Measurements from ENCODE around the gene DIAPH3. TPM values are rescaled to one million over a fixed set of nuclear protein-coding genes. Genes with fewer than 3 reads are reported as not detected.

The DIAPH3 gene
- total RNA-seq, 2 donors from 2014 or later = 0.35 to 1.1 TPM

DNA sequence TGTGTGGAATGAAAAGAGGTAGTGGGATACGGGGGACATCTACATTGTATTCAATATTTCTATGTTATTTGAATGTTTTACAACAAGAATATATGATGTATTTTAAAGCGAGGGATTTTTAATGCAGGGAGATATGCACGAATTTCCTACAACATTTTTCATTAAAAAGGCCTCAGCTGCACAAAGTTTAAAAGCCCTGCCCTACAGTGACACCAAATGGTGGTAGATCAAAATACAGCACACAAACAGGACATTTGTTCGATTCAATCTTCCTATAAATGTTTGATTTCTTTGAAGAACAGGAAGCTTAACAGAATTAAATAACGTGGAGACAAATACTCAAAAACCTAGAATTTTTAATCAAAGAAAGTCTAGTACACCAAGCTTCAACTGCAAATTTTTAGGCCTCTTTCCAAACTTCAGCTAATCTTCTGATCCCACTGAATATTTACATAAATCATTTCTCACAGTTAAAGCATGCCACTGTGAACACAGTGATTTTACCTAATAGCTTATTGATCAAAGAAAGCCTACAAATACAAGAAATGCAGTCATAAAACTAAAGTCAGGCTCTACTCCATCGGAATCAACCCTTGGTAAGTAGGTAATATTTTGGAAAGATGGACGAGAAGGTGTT, 257.2 kb downstream of the DIAPH3 start:
- H3K27ac ChIP-seq = no peak overlapping the region
- H3K4me3 ChIP-seq = no peak overlapping the region
- no peak for DNase-seq (ENCODE audit: low spot score)
- TF ChIP-seq CTCF (IDR thresholded peaks at IDR 0.05) = peak in 1 of 2 donors; percentile 62
- H3K9me3 ChIP-seq = no peaks in the 10 kb centered on the region
- no peaks in the 10 kb centered on the region for H3K36me3 ChIP-seq
- no peaks in the 10 kb centered on the region for H3K27me3 ChIP-seq
- no peaks in the 10 kb centered on the region for H3K4me1 ChIP-seq

- no peak for DNase-seq (ENCODE audit: low spot score)
- no peak overlapping the region for H3K27ac ChIP-seq
- H3K36me3 ChIP-seq = no peaks in the 10 kb centered on the region
- no peak overlapping the region for H3K4me3 ChIP-seq
- H3K27me3 ChIP-seq = no peaks in the 10 kb centered on the region
- no peaks in the 10 kb centered on the region for H3K4me1 ChIP-seq
- H3K9me3 ChIP-seq = no peaks in the 10 kb centered on the region
- no peak for TF ChIP-seq CTCF (IDR thresholded peaks at IDR 0.05)
Measured at GRCh38 chr13:59901191-59901590, 262.5 kb downstream of the DIAPH3 start.

GRCh38 chr13:59898066-59898465, 265.7 kb downstream of the DIAPH3 start:
- Histone ChIP-seq H3K9me3 (no peaks in the 10 kb centered on the region), H3K27ac (no peak overlapping the region), H3K4me1 (no peaks in the 10 kb centered on the region)

GRCh38 chr13:59893266-59893665, 270.5 kb downstream of the DIAPH3 start:
- no peaks in the 10 kb centered on the region for H3K36me3 ChIP-seq
- DNase-seq (ENCODE audit: low spot score) = no peak
- H3K27ac ChIP-seq = no peak overlapping the region
- TF ChIP-seq CTCF (IDR thresholded peaks at IDR 0.05) = no peak
- no peaks in the 10 kb centered on the region for H3K27me3 ChIP-seq
- H3K4me1 ChIP-seq = no peaks in the 10 kb centered on the region
- no peak overlapping the region for H3K4me3 ChIP-seq
- H3K9me3 ChIP-seq = no peaks in the 10 kb centered on the region

More at GRCh38 chr13:59898066-59898465, 265.7 kb downstream of the DIAPH3 start:
- Histone ChIP-seq H3K27me3 (no peaks in the 10 kb centered on the region), H3K4me3 (no peak overlapping the region), H3K36me3 (no peaks in the 10 kb centered on the region)
- no peak for DNase-seq (ENCODE audit: low spot score)
- TF ChIP-seq CTCF (IDR thresholded peaks at IDR 0.05) = no peak

- no peaks in the 10 kb centered on the region for H3K4me1 ChIP-seq
- H3K27ac ChIP-seq = no peak overlapping the region
- no peaks in the 10 kb centered on the region for H3K9me3 ChIP-seq
- H3K36me3 ChIP-seq = no peaks in the 10 kb centered on the region
- H3K27me3 ChIP-seq = no peaks in the 10 kb centered on the region
- no peak for TF ChIP-seq CTCF (IDR thresholded peaks at IDR 0.05)
- no peak for DNase-seq (ENCODE audit: low spot score)
- no peak overlapping the region for H3K4me3 ChIP-seq
Measured at GRCh38 chr13:59891053-59891452, 272.7 kb downstream of the DIAPH3 start.

DNA sequence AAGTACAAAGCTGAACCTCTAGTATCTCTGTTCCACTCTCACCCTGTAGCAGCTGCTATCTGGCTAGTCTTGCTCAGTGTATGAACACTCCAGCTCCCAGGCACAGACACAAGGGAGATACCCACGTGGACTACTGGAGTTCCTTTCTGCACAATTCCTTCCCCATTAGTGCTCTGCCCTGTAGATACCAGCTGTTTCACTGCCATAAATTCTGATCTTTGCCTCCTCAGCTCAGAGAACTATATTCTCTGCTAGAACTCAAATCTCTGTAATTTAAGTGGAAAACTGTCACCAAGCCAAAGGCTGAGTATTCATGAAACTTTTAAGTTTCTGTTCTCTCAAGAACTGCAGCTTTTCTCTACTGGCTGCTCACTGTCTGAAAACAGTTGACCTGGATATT, 273.7 kb downstream of the DIAPH3 start:
- Histone ChIP-seq H3K36me3 (no peaks in the 10 kb centered on the region), H3K4me3 (no peak overlapping the region), H3K9me3 (no peaks in the 10 kb centered on the region), H3K27me3 (no peaks in the 10 kb centered on the region), H3K27ac (no peak overlapping the region), H3K4me1 (no peaks in the 10 kb centered on the region)
- no peak for DNase-seq (ENCODE audit: low spot score)
- no peak for TF ChIP-seq CTCF (IDR thresholded peaks at IDR 0.05)

Measured in right atrium auricular region (tissue), 2 donors.